Mesendoderm (in vitro differentiated cells): Measurements from ENCODE around the gene KRT3.

Experiments used
- DNase-seq: peaks from one replicate; pipeline ENCODE4 v3.0.0; 2013
- H2AK5ac ChIP-seq: 2 replicates; pipeline ENCODE4 v1.6.1; 2013; ENCODE audit warnings: low read length, inconsistent platforms
- H2BK120ac ChIP-seq: 2 replicates; pipeline ENCODE4 v1.6.1; 2013; ENCODE audit warnings: low read depth, mild to moderate bottlenecking, low read length, moderate library complexity, mixed read lengths
- H2BK15ac ChIP-seq: replicated peaks from 2 replicates; pipeline ENCODE4 v1.6.1; 2013; ENCODE audit warnings: low read depth, mild to moderate bottlenecking, moderate library complexity
- H2BK5ac ChIP-seq: 2 replicates; pipeline ENCODE4 v1.6.1; 2013; ENCODE audit warnings: low read length, inconsistent platforms
- H3K18ac ChIP-seq: 2 replicates; pipeline ENCODE4 v1.6.1; 2013; ENCODE audit warnings: mild to moderate bottlenecking, low read length, mixed read lengths
- H3K23ac ChIP-seq: one replicate; pipeline ENCODE4 v1.6.1; 2013; ENCODE audit warnings: low read length
- H3K27ac ChIP-seq: 2 replicates; pipeline ENCODE4 v1.5.1; 2013; ENCODE audit warnings: low read depth, mild to moderate bottlenecking, inconsistent platforms, low read length, moderate library complexity
- H3K27me3 ChIP-seq: 2 replicates; pipeline ENCODE4 v1.6.1; 2013; ENCODE audit warnings: low read length, control low read depth, mild to moderate bottlenecking, inconsistent platforms; ENCODE audit not compliant: insufficient read depth, poor library complexity
- H3K36me3 ChIP-seq: 2 replicates; pipeline ENCODE4 v1.6.1; 2013; ENCODE audit warnings: low read length, inconsistent platforms; ENCODE audit not compliant: control insufficient read depth, insufficient read depth
- H3K4ac ChIP-seq: one replicate; pipeline ENCODE4 v1.6.1; 2013; ENCODE audit warnings: low read depth, mild to moderate bottlenecking, low read length, moderate library complexity
- H3K4me1 ChIP-seq: 2 replicates; pipeline ENCODE4 v1.6.1; 2013; ENCODE audit warnings: low read depth, low read length, inconsistent platforms; ENCODE audit not compliant: control insufficient read depth
- H3K4me2 ChIP-seq: 2 replicates; pipeline ENCODE4 v1.6.1; 2013; ENCODE audit warnings: low read length
- H3K4me3 ChIP-seq: 2 replicates; pipeline ENCODE4 v1.5.1; 2013; ENCODE audit warnings: mild to moderate bottlenecking, low read length
- H3K56ac ChIP-seq: one replicate; pipeline ENCODE4 v1.6.1; 2013; ENCODE audit warnings: low read length
- H3K79me1 ChIP-seq: 2 replicates; pipeline ENCODE4 v1.6.1; 2013; ENCODE audit warnings: low read length, inconsistent platforms
- H3K79me2 ChIP-seq: 2 replicates; pipeline ENCODE4 v1.6.1; 2013; ENCODE audit warnings: mild to moderate bottlenecking, low read length; ENCODE audit not compliant: control insufficient read depth, insufficient read depth
- H3K9ac ChIP-seq: 2 replicates; pipeline ENCODE4 v1.6.1; 2013; ENCODE audit warnings: low read length, inconsistent platforms
- H4K5ac ChIP-seq: one replicate; pipeline ENCODE4 v1.6.1; 2013; ENCODE audit warnings: low read length
- H4K8ac ChIP-seq: one replicate; pipeline ENCODE4 v1.6.1; 2013; ENCODE audit warnings: low read depth, mild to moderate bottlenecking, control low read depth, low read length, moderate library complexity
- WGBS: extraction: QIAGEN DNeasy Blood & Tissue Kit; methylation state at CpG from one replicate; pipeline ENCODE4 v1.1.7; 2013; ENCODE audit warnings: low lambda C conversion rate, missing lambda C conversion rate; ENCODE audit not compliant: insufficient coverage; ENCODE audit errors: extremely low coverage; 5-methylcytosine and 5-hydroxymethylcytosine counted together

The KRT3 gene

DNA sequence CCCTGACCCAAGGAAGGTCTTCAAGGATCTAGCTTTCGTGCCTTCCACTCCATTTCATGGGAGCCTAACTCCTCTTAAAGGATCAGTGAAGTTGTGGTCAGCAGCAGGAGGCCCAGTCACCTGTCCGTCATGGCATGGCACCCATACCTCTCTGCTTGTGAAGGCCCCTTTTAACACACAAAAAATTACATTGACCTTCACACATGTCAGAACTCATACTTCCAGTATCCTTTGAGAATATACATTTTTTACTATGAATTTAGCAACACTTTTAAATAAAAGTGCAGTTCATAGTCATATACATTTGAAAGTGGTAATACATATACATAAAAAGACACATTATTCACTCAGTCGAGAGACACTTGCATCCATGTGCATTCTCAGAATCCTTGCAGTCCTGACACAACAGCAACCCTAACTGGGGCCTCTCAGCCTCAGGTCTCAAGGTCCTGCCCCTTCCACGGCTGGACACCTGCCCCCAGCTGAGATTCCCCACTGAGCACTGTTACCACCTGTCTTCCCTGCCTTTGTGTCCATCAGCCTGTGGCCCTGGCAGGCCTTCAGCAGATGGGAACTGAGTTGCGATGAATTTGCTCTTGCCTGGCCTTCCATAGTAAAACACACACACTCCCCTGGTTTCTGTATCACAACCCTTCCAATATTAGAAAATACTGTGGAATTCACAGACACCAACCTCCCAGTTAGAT lies 3.7 kb upstream of the KRT3 start:
- H3K18ac ChIP-seq = no peak overlapping the region
- no peak overlapping the region for H3K56ac ChIP-seq
- H3K79me1 ChIP-seq = no peaks in the 10 kb centered on the region
- no peak overlapping the region for H3K4me3 ChIP-seq
- H3K79me2 ChIP-seq = no peaks in the 10 kb centered on the region
- H3K36me3 ChIP-seq = no peaks in the 10 kb centered on the region
- no CpG with 5 or more reads among the region's 5 CpGs for WGBS
- DNase-seq = no peak
- no peak overlapping the region for H2BK15ac ChIP-seq
- no peak overlapping the region for H3K27ac ChIP-seq
- H2BK120ac ChIP-seq = no peak overlapping the region
- no peak overlapping the region for H2AK5ac ChIP-seq
- peak overlapping the region; percentile 9 for H3K23ac ChIP-seq
- no peaks in the 10 kb centered on the region for H3K4me1 ChIP-seq
- no peak overlapping the region for H3K4ac ChIP-seq
- H4K5ac ChIP-seq = no peak overlapping the region
- H4K8ac ChIP-seq = no peak overlapping the region
- no peak overlapping the region for H3K9ac ChIP-seq
- H2BK5ac ChIP-seq = no peak overlapping the region
- no peaks in the 10 kb centered on the region for H3K27me3 ChIP-seq
- no peak overlapping the region for H3K4me2 ChIP-seq

DNA sequence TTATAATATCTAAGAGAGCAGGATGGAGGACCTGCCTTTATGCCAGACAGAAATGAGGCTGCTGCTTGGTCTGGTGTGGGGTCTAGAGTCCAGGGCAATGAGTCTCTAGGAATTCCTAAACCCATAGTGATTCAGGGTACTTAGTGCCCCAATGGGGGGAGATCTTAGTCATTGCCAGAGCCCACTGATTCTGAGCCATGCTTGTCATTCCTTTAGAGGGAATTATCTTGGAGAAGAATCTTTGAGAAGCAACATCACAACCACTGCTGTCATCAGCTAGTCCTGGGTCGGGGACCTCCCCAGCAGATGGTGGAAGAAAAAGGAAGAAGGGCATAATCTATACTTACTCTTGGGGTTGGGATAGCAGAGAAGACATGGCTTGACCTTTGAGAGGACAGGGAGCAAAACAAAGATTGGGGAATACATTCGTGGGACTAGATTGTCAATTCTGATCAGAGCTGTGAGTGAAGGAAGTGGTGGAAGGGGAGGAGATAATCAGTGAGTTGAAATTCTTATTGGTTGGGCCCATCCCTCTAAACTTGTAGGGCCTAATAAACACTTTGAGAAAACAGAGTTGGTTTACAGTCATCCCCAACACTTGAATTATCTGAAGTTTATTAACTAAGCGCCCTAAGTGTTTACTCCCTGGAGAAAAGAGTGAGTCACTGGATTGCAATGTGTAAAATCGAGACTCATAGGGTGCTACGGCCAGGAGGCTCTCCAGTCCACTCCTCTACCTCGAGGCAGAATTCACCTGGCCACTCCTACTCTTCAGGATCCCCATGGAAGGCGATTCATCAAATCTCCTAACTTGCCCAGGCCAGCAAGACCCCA lies 3.0 kb upstream of the KRT3 start:
- H2BK5ac ChIP-seq = no peak overlapping the region
- no peak overlapping the region for H3K23ac ChIP-seq
- H3K9ac ChIP-seq = no peak overlapping the region
- no peaks in the 10 kb centered on the region for H3K79me2 ChIP-seq
- no peaks in the 10 kb centered on the region for H3K36me3 ChIP-seq
- no peak overlapping the region for H2BK120ac ChIP-seq
- H3K4me2 ChIP-seq = no peak overlapping the region
- no peak overlapping the region for H4K8ac ChIP-seq
- H3K4ac ChIP-seq = no peak overlapping the region
- no peak overlapping the region for H3K27ac ChIP-seq
- no peaks in the 10 kb centered on the region for H3K4me1 ChIP-seq
- no peak overlapping the region for H2AK5ac ChIP-seq
- H3K27me3 ChIP-seq = no peaks in the 10 kb centered on the region
- no peak overlapping the region for H2BK15ac ChIP-seq
- H4K5ac ChIP-seq = no peak overlapping the region
- H3K56ac ChIP-seq = no peak overlapping the region
- H3K79me1 ChIP-seq = no peaks in the 10 kb centered on the region
- no peak overlapping the region for H3K4me3 ChIP-seq
- H3K18ac ChIP-seq = no peak overlapping the region
- DNase-seq = peak; percentile 32
- no CpG with 5 or more reads among the region's 7 CpGs for WGBS

DNA sequence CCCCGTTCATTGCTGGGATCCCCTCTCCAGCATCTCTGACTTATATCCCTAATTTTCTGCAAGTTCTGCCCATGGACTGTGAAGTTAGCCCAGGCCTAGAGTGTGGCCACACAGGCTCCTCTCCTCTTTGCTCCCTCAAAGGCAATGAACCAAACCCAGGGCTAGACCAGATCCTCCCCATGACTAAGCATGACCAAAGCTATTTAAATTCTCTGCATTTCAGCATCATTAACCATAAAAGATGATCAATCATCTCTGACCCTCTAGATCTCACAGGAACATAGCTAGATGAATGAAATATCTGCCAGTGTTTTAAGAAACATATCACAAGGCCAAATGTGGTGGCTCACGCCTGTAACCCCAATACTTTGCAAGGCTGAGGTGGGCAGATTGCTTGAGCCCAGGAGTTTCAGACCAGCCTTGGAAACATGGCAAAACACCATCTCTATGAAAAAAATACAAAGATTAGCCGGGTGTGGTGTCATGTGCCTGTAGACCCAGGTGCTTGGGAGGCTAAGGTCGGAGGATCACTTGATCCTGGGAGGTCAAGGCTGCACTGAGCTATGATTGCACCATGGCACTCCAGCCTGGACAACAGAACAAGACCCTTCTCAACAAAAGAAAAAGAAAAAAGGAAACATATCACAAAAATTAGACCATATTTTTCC lies 2.2 kb upstream of the KRT3 start:
- no peak overlapping the region for H3K4me2 ChIP-seq
- H3K4me3 ChIP-seq = no peak overlapping the region
- no peaks in the 10 kb centered on the region for H3K79me1 ChIP-seq
- H3K4ac ChIP-seq = no peak overlapping the region
- no peaks in the 10 kb centered on the region for H3K36me3 ChIP-seq
- H3K79me2 ChIP-seq = no peaks in the 10 kb centered on the region
- no peak overlapping the region for H3K9ac ChIP-seq
- H3K27ac ChIP-seq = no peak overlapping the region
- H3K23ac ChIP-seq = no peak overlapping the region
- H3K56ac ChIP-seq = no peak overlapping the region
- H4K8ac ChIP-seq = no peak overlapping the region
- WGBS = no CpG with 5 or more reads among the region's 4 CpGs
- H3K18ac ChIP-seq = no peak overlapping the region
- H2BK5ac ChIP-seq = no peak overlapping the region
- no peak overlapping the region for H4K5ac ChIP-seq
- no peak overlapping the region for H2BK120ac ChIP-seq
- H3K4me1 ChIP-seq = no peaks in the 10 kb centered on the region
- DNase-seq = no peak
- no peak overlapping the region for H2BK15ac ChIP-seq
- H2AK5ac ChIP-seq = no peak overlapping the region
- no peaks in the 10 kb centered on the region for H3K27me3 ChIP-seq

DNA sequence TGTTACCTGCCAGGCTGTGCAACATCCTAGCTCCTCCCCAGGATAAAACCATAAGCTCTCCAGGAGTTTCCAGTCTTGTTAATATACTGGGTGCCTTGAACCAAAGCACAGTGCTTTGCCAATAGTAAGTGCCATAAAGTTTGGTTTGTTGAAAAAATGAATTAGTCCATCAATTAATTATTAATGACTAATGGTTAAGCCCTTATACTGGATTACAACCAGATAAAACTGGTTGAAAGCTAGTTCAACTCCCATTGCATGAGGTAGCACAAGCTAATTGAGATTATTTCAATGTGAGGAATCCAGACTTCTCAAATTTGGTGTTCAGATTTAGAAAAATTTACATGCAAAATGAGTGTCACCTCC lies 1.6 kb upstream of the KRT3 start:
- Histone ChIP-seq H3K79me1 (no peaks in the 10 kb centered on the region), H3K27me3 (no peaks in the 10 kb centered on the region), H3K4me1 (no peaks in the 10 kb centered on the region), H3K79me2 (no peaks in the 10 kb centered on the region), H3K4me2 (no peak overlapping the region), H2AK5ac (no peak overlapping the region), H3K56ac (no peak overlapping the region), H2BK5ac (no peak overlapping the region), H2BK120ac (no peak overlapping the region), H3K36me3 (no peaks in the 10 kb centered on the region), H3K18ac (no peak overlapping the region), H3K27ac (no peak overlapping the region), H4K8ac (no peak overlapping the region), H2BK15ac (no peak overlapping the region), H3K23ac (no peak overlapping the region), H3K4me3 (no peak overlapping the region), H3K9ac (no peak overlapping the region), H4K5ac (no peak overlapping the region), H3K4ac (no peak overlapping the region)
- no peak for DNase-seq

DNA sequence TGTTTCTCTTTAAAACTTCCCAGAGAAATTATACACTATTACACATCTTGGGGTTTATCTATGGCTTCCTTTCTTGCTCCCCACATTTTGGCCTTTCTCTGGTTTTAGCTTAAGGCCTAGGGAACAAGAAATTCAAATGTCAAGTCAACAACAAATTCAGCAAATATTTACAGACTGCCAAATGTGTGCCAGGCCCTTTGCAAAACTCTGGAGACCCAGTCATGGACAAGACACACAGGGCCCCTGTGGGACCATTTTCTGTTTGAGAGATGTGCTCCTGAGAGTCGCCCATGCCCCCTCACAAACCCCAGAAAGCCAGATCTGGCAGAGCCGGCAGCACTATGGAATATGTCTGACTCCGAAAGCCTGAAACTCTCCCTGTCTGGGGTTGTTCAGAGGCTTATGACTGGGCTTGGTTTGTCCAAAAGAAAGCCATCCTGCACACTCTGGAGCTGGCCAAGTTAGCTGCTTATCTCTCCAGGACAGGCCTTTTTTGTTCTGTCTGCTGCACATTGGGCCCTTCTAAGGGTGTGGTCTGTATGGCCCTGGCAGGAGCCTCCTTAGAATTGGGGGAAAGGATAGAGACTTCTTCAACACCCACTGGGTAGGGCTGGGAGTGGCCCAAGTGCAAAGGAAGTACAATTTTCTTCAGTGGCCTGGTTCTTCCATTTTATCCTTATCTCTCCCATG lies 1.1 kb upstream of the KRT3 start:
- Histone ChIP-seq H2BK120ac (no peak overlapping the region), H3K4me1 (no peaks in the 10 kb centered on the region), H2AK5ac (no peak overlapping the region), H2BK15ac (no peak overlapping the region), H3K4me2 (no peak overlapping the region), H3K36me3 (no peaks in the 10 kb centered on the region), H3K27ac (no peak overlapping the region), H3K79me2 (no peaks in the 10 kb centered on the region), H3K4me3 (no peak overlapping the region), H3K4ac (no peak overlapping the region), H4K5ac (no peak overlapping the region), H2BK5ac (no peak overlapping the region), H3K18ac (no peak overlapping the region), H3K9ac (no peak overlapping the region), H4K8ac (no peak overlapping the region), H3K27me3 (no peaks in the 10 kb centered on the region), H3K23ac (no peak overlapping the region), H3K56ac (no peak overlapping the region), H3K79me1 (no peaks in the 10 kb centered on the region)
- DNase-seq = no peak
- WGBS = no CpG with 5 or more reads among the region's 3 CpGs
